OCI-M1 (cell line): ENCODE data around the gene MPZL3.
"Not testable (repeated sequence)": the region's sequence is repeated elsewhere in the genome, so short reads cannot be mapped to it uniquely, and the experiment has no call there.

Experiments used
- DNase-seq: peaks from one replicate; lab custom pipeline; 2025; lab: John Stamatoyannopoulos, UW

The MPZL3 gene

GRCh38 chr11:118184784-118185579 lies 67.2 kb downstream of the MPZL3 start:
- DNase-seq: peak; percentile 64

DNA sequence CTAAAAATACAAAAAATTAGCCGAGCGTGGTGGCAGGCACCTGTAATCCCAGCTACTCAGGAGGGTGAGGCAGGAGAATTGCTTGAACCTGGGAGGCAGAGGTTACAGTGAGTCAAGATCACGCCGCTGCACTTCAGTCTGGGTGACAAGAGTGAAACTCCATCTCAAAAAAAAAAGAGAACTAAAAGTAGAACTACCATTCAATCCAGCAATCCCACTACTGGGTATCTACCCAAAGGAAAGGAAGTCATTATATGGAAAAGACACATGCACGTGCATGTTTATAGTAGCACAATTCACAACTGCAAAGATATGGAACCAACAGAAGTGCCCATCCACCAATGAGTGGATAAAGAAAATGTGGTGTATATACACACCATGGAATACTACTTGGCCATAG lies 68.5 kb downstream of the MPZL3 start:
- not testable (repeated sequence) for DNase-seq

- peak; percentile 69 for DNase-seq
Measured at GRCh38 chr11:118180300-118180703, 71.9 kb downstream of the MPZL3 start.

- no peak for DNase-seq
Measured at GRCh38 chr11:118176778-118177134, 75.4 kb downstream of the MPZL3 start.
